A673 (cell line): ENCODE results near the gene CLEC9A. TPM values are rescaled to one million over a fixed set of nuclear protein-coding genes. Genes with fewer than 3 reads are reported as not detected.

Source experiments
- BruUV-seq: library from RNA; stranded (reverse); fragments of 400-500 nt; replicated peaks from 2 replicates; lab custom pipeline; 2021; lab: Mats Ljungman, UMichigan
- CTCF ChIA-PET: fragments of 300-600 bp; sonication (Branson Sonifier 250); formaldehyde crosslinking; loops from one replicate; lab custom pipeline; 2022; ENCODE audit warnings: antibody characterized with exemption; lab: Charles Lee
- POLR2A ChIA-PET: fragments of 300-600 bp; sonication (Branson Sonifier 250); formaldehyde crosslinking; loops from one replicate; lab custom pipeline; 2022; ENCODE audit warnings: antibody characterized with exemption; ENCODE audit not compliant: low non-redundant PET; lab: Charles Lee
- DNase-seq: peaks from one replicate; pipeline ENCODE4 v3.0.0-alpha.2; 2015; ENCODE audit warnings: low spot score
- H3K27ac ChIP-seq: fragments of 200-600 bp; sonication (generic); 2 replicates; pipeline ENCODE4 v1.5.1; 2016; ENCODE audit warnings: mixed run types, low read depth, mild to moderate bottlenecking, mixed read lengths, antibody characterized with exemption, low read length; ENCODE audit not compliant: poor library complexity, severe bottlenecking
- H3K27me3 ChIP-seq: fragments of 200-600 bp; sonication (generic); replicated peaks from 2 replicates; pipeline ENCODE4 v1.6.1; 2017; ENCODE audit warnings: mixed run types, low read depth, mild to moderate bottlenecking, mixed read lengths, antibody characterized with exemption, low read length; ENCODE audit not compliant: insufficient read depth, poor library complexity
- H3K36me3 ChIP-seq: fragments of 200-600 bp; sonication (generic); 2 replicates; pipeline ENCODE4 v1.6.1; 2016; ENCODE audit warnings: mixed run types, mild to moderate bottlenecking, mixed read lengths, antibody characterized with exemption, low read length; ENCODE audit not compliant: insufficient read depth, poor library complexity, severe bottlenecking
- H3K4me1 ChIP-seq: fragments of 200-600 bp; sonication (generic); 2 replicates; pipeline ENCODE4 v1.6.1; 2017; ENCODE audit warnings: mixed run types, mild to moderate bottlenecking, mixed read lengths, antibody characterized with exemption, low read length; ENCODE audit not compliant: insufficient read depth, poor library complexity, severe bottlenecking
- H3K4me3 ChIP-seq: fragments of 200-600 bp; sonication (generic); 2 replicates; pipeline ENCODE4 v1.5.1; 2016; ENCODE audit warnings: low read depth, mixed run types, mild to moderate bottlenecking, mixed read lengths, low read length; ENCODE audit not compliant: poor library complexity, severe bottlenecking
- H3K9me3 ChIP-seq: fragments of 200-600 bp; sonication (generic); 2 replicates; pipeline ENCODE4 v1.6.1; 2016; ENCODE audit warnings: mixed run types, low read depth, mild to moderate bottlenecking, mixed read lengths, antibody characterized with exemption, low read length; ENCODE audit not compliant: poor library complexity, severe bottlenecking
- CTCF ChIP-seq: fragments of 300-800, 200-600 bp; sonication (generic); conservative IDR thresholded peaks from 2 replicates; pipeline ENCODE4 v1.5.1; 2017; ENCODE audit warnings: low read depth, mild to moderate bottlenecking, antibody characterized with exemption, low read length, moderate library complexity, mixed read lengths
- EZH2 ChIP-seq: fragments of 200-600 bp; sonication (generic); IDR thresholded peaks from 2 replicates; pipeline ENCODE4 v1.6.1; 2017; ENCODE audit warnings: borderline replicate concordance, low read depth, mild to moderate bottlenecking, mixed read lengths, antibody characterized with exemption, low read length; ENCODE audit not compliant: poor library complexity, severe bottlenecking
- intact Hi-C: fragments of 100-400 bp; cut with micrococcal nuclease; formaldehyde crosslinking; loops from one replicate; pipeline ENCODE4 v1.10.0; 2022; ENCODE audit not compliant: unreplicated experiment
- total RNA-seq: library from RNA; stranded (reverse); gene quantifications from 2 replicates; pipeline ENCODE4 v1.2.3, GENCODE V29; 2021

Gene CLEC9A
- total RNA-seq, 1 experiment from 2014 or later: not detected

- peaks cover 40% of the 10 kb centered on the region for H3K4me1 ChIP-seq
- H3K27me3 ChIP-seq: no peaks in the 10 kb centered on the region
- no peaks in the 10 kb centered on the region for H3K36me3 ChIP-seq
- no TSS peak for BruUV-seq
- H3K4me3 ChIP-seq: no peak overlapping the region
- POLR2A ChIA-PET: no interaction called here
- CTCF ChIA-PET: no interaction called here
- TF ChIP-seq CTCF (no peak), EZH2 (no peak)
- intact Hi-C loops: no loop called here
- no peaks in the 10 kb centered on the region for H3K9me3 ChIP-seq
- no peak overlapping the region for H3K27ac ChIP-seq
- no peak for DNase-seq
Measured at GRCh38 chr12:10067264-10067663, 36.8 kb downstream of the CLEC9A start.

GRCh38 chr12:10067942-10068341 is 37.5 kb downstream of the CLEC9A start:
- H3K27ac ChIP-seq: peak overlapping the region; percentile 82
- TF ChIP-seq CTCF: no peak
- intact Hi-C loops: no loop called here
- H3K9me3 ChIP-seq: no peaks in the 10 kb centered on the region
- no peaks in the 10 kb centered on the region for H3K27me3 ChIP-seq
- DNase-seq: peak; percentile 51
- ChIA-PET CTCF (no interaction called here), POLR2A (no interaction called here)
- peaks cover 40% of the 10 kb centered on the region for H3K4me1 ChIP-seq
- H3K36me3 ChIP-seq: no peaks in the 10 kb centered on the region
- BruUV-seq: no TSS peak
- H3K4me3 ChIP-seq: no peak overlapping the region

- Histone ChIP-seq H3K27me3 (no peaks in the 10 kb centered on the region), H3K36me3 (no peaks in the 10 kb centered on the region), H3K9me3 (no peaks in the 10 kb centered on the region), H3K4me1 (peaks cover 40% of the 10 kb centered on the region), H3K27ac (peak overlapping the region; percentile 82), H3K4me3 (no peak overlapping the region)
- TF ChIP-seq EZH2 (no peak), CTCF (no peak)
- intact Hi-C loops: no loop called here
- BruUV-seq: no TSS peak
- DNase-seq: no peak
- CTCF ChIA-PET: no interaction called here
- POLR2A ChIA-PET: interaction anchor here (0.6 kb wide), 1 partner anchor 59 kb away, joined by 5 read pairs; no protein-coding TSS in a partner anchor
Measured at GRCh38 chr12:10068644-10069043, 38.2 kb downstream of the CLEC9A start.
